HepG2 (cell line): ENCODE results near the gene ASIC5. TPM values are rescaled to one million over a fixed set of nuclear protein-coding genes. Genes with fewer than 3 reads are reported as not detected.

Source experiments
- ATAC-seq: fragments of 200-7000 bp; cut with Tn5 transposase; 3 replicates; pipeline ENCODE4 v1.9.1; 2020; ENCODE audit warnings: mild to moderate bottlenecking, moderate library complexity
- BruUV-seq: library from RNA; stranded (reverse); fragments of 400-500 nt; replicated peaks from 2 replicates; lab custom pipeline; 2021; lab: Mats Ljungman, UMichigan
- CTCF ChIA-PET: fragments of 300-600 bp; formaldehyde crosslinking; extraction: SDS; loops from one replicate; lab custom pipeline; 2021; ENCODE audit warnings: low total read pairs, inconsistent platforms, low intra/inter-chr PET ratio; lab: Yijun Ruan, JAX
- POLR2A ChIA-PET: fragments of 350-600 bp; sonication (Branson Sonifier 250); formaldehyde crosslinking; loops from one replicate; lab custom pipeline; 2020; ENCODE audit warnings: antibody characterized with exemption, inconsistent platforms; lab: Yijun Ruan, JAX
- DNase-seq: peaks from one replicate; pipeline ENCODE4 v3.0.0-alpha.2; 2015; ENCODE audit warnings: low spot score
- FAIRE-seq: peaks from 3 replicates; lab custom pipeline; 2011; peaks lifted over from hg19 to GRCh38; lab: Jason Lieb, UNC
- H2AFZ ChIP-seq: one replicate; pipeline ENCODE4 v1.6.1; 2011; ENCODE audit warnings: low read length, inconsistent platforms
- H3K27ac ChIP-seq: fragments of 300-600 bp; 3 replicates; pipeline ENCODE4 v1.8.0; 2011; ENCODE audit warnings: mixed run types, mild to moderate bottlenecking, mixed read lengths, low read length, inconsistent platforms; ENCODE audit not compliant: insufficient read depth; ENCODE audit errors: extremely low read length
- H3K27me3 ChIP-seq, 2 experiments: fragments of 200-600 bp in 1 of 2; 2 replicates in 1 of 2; 3 replicates in 1 of 2; pipeline versions ENCODE4 v1.6.0 to v1.8.0; 2011; ENCODE audit warnings: low read length in 2 of 2, mild to moderate bottlenecking in 2 of 2, moderate library complexity in 2 of 2, inconsistent platforms in 1 of 2; ENCODE audit not compliant: insufficient read depth in 2 of 2, control insufficient read depth in 1 of 2
- H3K36me3 ChIP-seq, 2 experiments: fragments of 200-600 bp in 1 of 2; replicated peaks in 1 of 2; 2 replicates in 1 of 2; 3 replicates in 1 of 2; pipeline versions ENCODE4 v1.5.1 to v1.8.0; 2011; ENCODE audit warnings: low read length in 2 of 2, inconsistent platforms in 1 of 2; ENCODE audit not compliant: insufficient read depth in 2 of 2, control insufficient read depth in 1 of 2
- H3K4me1 ChIP-seq: 2 replicates; pipeline ENCODE4 v1.5.1; 2012; ENCODE audit warnings: low read length, inconsistent platforms; ENCODE audit not compliant: insufficient read depth
- H3K4me2 ChIP-seq: 2 replicates; pipeline ENCODE4 v1.6.0; 2011; ENCODE audit warnings: low read depth, low read length, inconsistent platforms
- H3K4me3 ChIP-seq, 3 experiments: fragments of 200-600 bp in 1 of 3; sonication (generic), shearing (Covaris generic) in 1 of 3; replicated peaks in 1 of 3; 2 replicates each; pipeline ENCODE4 v1.5.1; 2011 to 2016; ENCODE audit warnings: low read length in 3 of 3, inconsistent platforms in 2 of 3, low read depth in 2 of 3, mild to moderate bottlenecking in 2 of 3, control low read depth in 1 of 3, mixed read lengths in 1 of 3; ENCODE audit not compliant: insufficient read depth in 1 of 3
- H3K79me2 ChIP-seq: one replicate; pipeline ENCODE4 v1.6.1; 2011; ENCODE audit warnings: low read length, inconsistent platforms; ENCODE audit not compliant: insufficient read depth
- H3K9ac ChIP-seq: 2 replicates; pipeline ENCODE4 v1.6.0; 2011; ENCODE audit warnings: mild to moderate bottlenecking, low read depth, low read length, inconsistent platforms; ENCODE audit not compliant: insufficient read depth
- H3K9me3 ChIP-seq: 2 replicates; pipeline ENCODE4 v1.5.1; 2012; ENCODE audit warnings: mild to moderate bottlenecking, low read length
- H4K20me1 ChIP-seq: 2 replicates; pipeline ENCODE4 v1.6.0; 2011; ENCODE audit warnings: inconsistent platforms, mild to moderate bottlenecking, low read length, moderate library complexity; ENCODE audit not compliant: insufficient read depth
- HNRNPH1 ChIP-seq: fragments of 200-400 bp; formaldehyde crosslinking; optimal IDR thresholded peaks from 2 replicates; pipeline ENCODE3; 2017; ENCODE audit warnings: mild to moderate bottlenecking, low read depth, low read length
- SETDB1 ChIP-seq: sonication (generic); formaldehyde crosslinking; IDR thresholded peaks from 2 replicates; pipeline ENCODE4 v1.5.1; 2020; ENCODE audit warnings: missing genetic modification reagents, mild to moderate bottlenecking, borderline replicate concordance
- SMARCC2 ChIP-seq: fragments of 450-650 bp; IDR thresholded peaks from 2 replicates; pipeline ENCODE4 v1.6.1; 2017; ENCODE audit warnings: antibody characterized with exemption, mild to moderate bottlenecking
- SYNCRIP ChIP-seq: fragments of 200-400 bp; formaldehyde crosslinking; IDR thresholded peaks from 2 replicates; pipeline ENCODE4 v1.6.1; 2018; ENCODE audit warnings: mild to moderate bottlenecking, low read depth, low read length; ENCODE audit not compliant: insufficient read depth
- U2AF1 ChIP-seq: fragments of 200-400 bp; formaldehyde crosslinking; optimal IDR thresholded peaks from 2 replicates; pipeline ENCODE3; 2017; ENCODE audit warnings: mild to moderate bottlenecking, low read depth, low read length
- YY1 ChIP-seq: IDR thresholded peaks from 2 replicates; pipeline ENCODE4 v1.6.1; 2011; ENCODE audit warnings: low read length, low read depth, moderate library complexity, mild to moderate bottlenecking; ENCODE audit not compliant: insufficient read depth, insufficient replicate concordance
- ZBTB46 ChIP-seq: sonication (generic); formaldehyde crosslinking; IDR thresholded peaks from 2 replicates; pipeline ENCODE4 v1.4.0; 2020; ENCODE audit warnings: mild to moderate bottlenecking, missing genetic modification reagents, borderline replicate concordance
- ZNF318 ChIP-seq: sonication (generic); formaldehyde crosslinking; IDR thresholded peaks from 2 replicates; pipeline ENCODE4 v1.4.0; 2020; ENCODE audit warnings: mild to moderate bottlenecking, missing genetic modification reagents
- WGBS: methylation state at CpG from one replicate; pipeline ENCODE4 v1.1.6; 2017; ENCODE audit warnings: low lambda C conversion rate; 5-methylcytosine and 5-hydroxymethylcytosine counted together
- in situ Hi-C: cut with HindIII; loops from 2 replicates; pipeline ENCODE4 v1.10.0; 2017; ENCODE audit warnings: low pct_unique_long_range_greater_than_20kb; ENCODE audit not compliant: extremely low pct_ligation_motif_present
- intact Hi-C: fragments of 100-400 bp; cut with micrococcal nuclease; formaldehyde crosslinking; loops from one replicate; pipeline ENCODE4 v1.10.0; 2022; ENCODE audit not compliant: unreplicated experiment
- polyA plus RNA-seq, 8 experiments: library from polyadenylated mRNA; depleted of rRNA in 3 of 8; stranded (reverse) in 7 of 8; unstranded in 1 of 8; fragments of >200 nt; fragmentation: Illumina TruSeq in 4 of 8; extraction: Trizol in 4 of 8; gene quantifications; 2 replicates each; pipeline versions ENCODE4 v1.2.1 to v1.2.3, GENCODE V29; 2011 to 2016; ENCODE audit warnings: low read depth in 4 of 8, missing spikeins in 1 of 8, mixed read lengths in 1 of 8; ENCODE audit not compliant: insufficient read depth in 1 of 8
- total RNA-seq, 5 experiments: library from RNA; depleted of rRNA; stranded (reverse); fragments of >200 nt; fragmentation: Illumina TruSeq; extraction: Trizol; gene quantifications; 2 replicates each; pipeline ENCODE4 v1.2.3, GENCODE V29; 2016; ENCODE audit warnings: low read depth in 1 of 5

Gene ASIC5
- total and polyA plus RNA-seq, 2 of the 13 experiments (the other 11 are each of a cell fraction or from before 2014, with no cell fraction given), result not detected

GRCh38 chr4:155784637-155785036 lies 81.4 kb downstream of the ASIC5 start:
- ATAC-seq (no peak), DNase-seq (no peak), FAIRE-seq (no peak)
- H3K36me3 ChIP-seq, result no peaks in the 10 kb centered on the region
- WGBS, result 0% methylated on average over 1 of the region's 1 CpG
- H3K27ac ChIP-seq, result no peak overlapping the region
- intact Hi-C loops (loop anchor here (5.0 kb wide), 1 partner anchor 977 kb away; no protein-coding TSS in a partner anchor), in situ Hi-C loops (loop anchor here (25.0 kb wide), 1 partner anchor 347 kb away; no protein-coding TSS in a partner anchor)
- H3K4me1 ChIP-seq, result no peaks in the 10 kb centered on the region
- no peaks in the 10 kb centered on the region for H3K79me2 ChIP-seq
- H3K4me2 ChIP-seq, result no peak overlapping the region
- no peaks in the 10 kb centered on the region for H3K27me3 ChIP-seq
- no peak overlapping the region for H3K4me3 ChIP-seq
- no peaks in the 10 kb centered on the region for H3K9me3 ChIP-seq
- BruUV-seq, result no TSS peak
- H4K20me1 ChIP-seq, result no peaks in the 10 kb centered on the region
- no peak for TF ChIP-seq ZBTB46 (CRISPR knock-in tag)
- no peak for TF ChIP-seq HNRNPH1
- no peak for TF ChIP-seq U2AF1
- no peak for TF ChIP-seq SYNCRIP
- no peak for TF ChIP-seq YY1
- no peak for TF ChIP-seq SETDB1 (CRISPR knock-in tag)
- TF ChIP-seq SMARCC2, result no peak
- TF ChIP-seq ZNF318, result no peak
- no peak overlapping the region for H2AFZ ChIP-seq
- CTCF ChIA-PET, result no interaction called here
- H3K9ac ChIP-seq, result no peak overlapping the region
- POLR2A ChIA-PET, result no interaction called here
